Peyer's patch (tissue), 4 donors: ENCODE measurements around the gene TMEM252.

Source experiments
- CTCF ChIP-seq, 6 experiments: fragments of 450-650 bp in 4 of 6; fragments of 200-600 bp in 2 of 6; sonication (generic) in 1 of 6; IDR thresholded peaks; one replicate each; pipeline ENCODE4 v1.5.1; 2017 to 2019; ENCODE audit warnings: antibody characterized with exemption in 6 of 6, mild to moderate bottlenecking in 3 of 6, moderate library complexity in 1 of 6
- POLR2A ChIP-seq, 2 donors: fragments of 450-650 bp; IDR thresholded peaks; one replicate each; pipeline ENCODE4 v1.5.1; 2017; ENCODE audit warnings: antibody characterized with exemption in 2 of 2, mild to moderate bottlenecking in 2 of 2, moderate library complexity in 2 of 2

DNA sequence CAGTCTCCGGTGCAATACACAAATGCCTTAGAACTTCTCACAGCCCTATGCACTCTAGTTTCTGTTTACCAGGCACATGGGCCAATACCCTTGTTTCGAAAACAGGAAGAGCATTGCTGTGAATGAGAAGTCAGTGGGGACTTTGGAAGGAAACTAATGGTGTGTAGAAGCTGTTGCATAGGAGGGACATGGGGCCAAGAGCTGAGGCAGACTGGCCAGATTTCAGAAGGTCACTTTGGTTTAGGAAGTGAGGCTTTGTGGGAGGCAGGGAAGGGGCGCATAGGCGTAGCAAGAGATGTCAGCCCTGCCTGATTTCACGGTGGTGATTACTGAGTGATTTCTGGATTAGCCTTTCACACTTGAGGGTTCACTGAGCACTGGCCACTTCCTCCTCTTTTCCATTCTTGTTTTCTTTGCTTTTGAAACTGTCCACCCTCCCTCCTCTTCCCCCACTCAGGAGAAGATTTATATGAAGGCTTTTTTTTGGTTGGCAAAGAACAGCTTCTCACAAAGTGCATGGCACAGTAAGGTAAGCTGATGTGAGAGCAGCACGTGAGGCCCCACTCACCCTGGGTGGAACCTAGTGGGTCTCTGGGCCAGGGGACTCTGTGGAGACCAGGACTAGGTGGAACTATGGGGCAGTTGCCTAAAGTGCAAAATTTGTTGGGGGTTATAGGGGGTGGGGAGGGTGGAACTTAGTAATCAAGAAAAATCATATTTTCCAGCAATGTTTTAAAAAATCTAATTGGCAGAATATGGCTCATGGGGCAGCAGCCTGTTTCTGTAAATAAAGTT, 6.1 kb upstream of the TMEM252 start:
- TF ChIP-seq CTCF (IDR thresholded peaks at IDR 0.05) (no peak), POLR2A (IDR thresholded peaks at IDR 0.05) (no peak)
